Activated naive CD4-positive, alpha-beta T cell treated with anti-CD3 and anti-CD28 coated beads for 36 hours (primary cell): ENCODE measurements around the gene FLAD1. TPM values are rescaled to one million over a fixed set of nuclear protein-coding genes. Genes with fewer than 3 reads are reported as not detected.

Experiments used
- CTCF ChIA-PET: fragments of 350-600 bp; sonication (Branson Sonifier 250); formaldehyde crosslinking; loops from one replicate; lab custom pipeline; 2021; ENCODE audit warnings: antibody characterized with exemption; lab: Charles Lee
- DNase-seq: peaks from one replicate; pipeline ENCODE4 v3.0.0-alpha.2; 2020
- H3K27ac Mint-ChIP-seq: one replicate; pipeline ENCODE4 v1.8.0; 2021; ENCODE audit warnings: mild to moderate bottlenecking, mixed read lengths
- H3K27me3 Mint-ChIP-seq: one replicate; pipeline ENCODE4 v1.8.0; 2021; ENCODE audit warnings: low read depth, mixed read lengths
- H3K36me3 Mint-ChIP-seq: one replicate; pipeline ENCODE4 v1.8.0; 2021; ENCODE audit warnings: low read depth, mixed read lengths
- H3K4me1 Mint-ChIP-seq: one replicate; pipeline ENCODE4 v1.8.0; 2021; ENCODE audit warnings: low read depth, mixed read lengths
- H3K4me3 Mint-ChIP-seq: one replicate; pipeline ENCODE4 v1.8.0; 2021; ENCODE audit warnings: mild to moderate bottlenecking, moderate library complexity, mixed read lengths
- H3K9me3 Mint-ChIP-seq: one replicate; pipeline ENCODE4 v1.8.0; 2021; ENCODE audit warnings: mixed read lengths
- intact Hi-C: fragments of 100-400 bp; cut with micrococcal nuclease; formaldehyde crosslinking; loops from one replicate; pipeline ENCODE4 v1.15.1; 2023
- microRNA-seq: library from miRNA; unstranded; fragments of <30 nt; microRNA quantifications from one replicate; pipeline ENCODE4 v1.2.0, GENCODE V29; 2022; ENCODE audit warnings: borderline microRNAs expressed, borderline replicate concordance
- total RNA-seq, 2 experiments: library from RNA; stranded (reverse); gene quantifications; one replicate each; pipeline ENCODE4 v1.2.3, GENCODE V29; 2021

The FLAD1 gene
- total RNA-seq, 2 experiments from 2014 or later, result 27.2 to 30.0 TPM

DNA sequence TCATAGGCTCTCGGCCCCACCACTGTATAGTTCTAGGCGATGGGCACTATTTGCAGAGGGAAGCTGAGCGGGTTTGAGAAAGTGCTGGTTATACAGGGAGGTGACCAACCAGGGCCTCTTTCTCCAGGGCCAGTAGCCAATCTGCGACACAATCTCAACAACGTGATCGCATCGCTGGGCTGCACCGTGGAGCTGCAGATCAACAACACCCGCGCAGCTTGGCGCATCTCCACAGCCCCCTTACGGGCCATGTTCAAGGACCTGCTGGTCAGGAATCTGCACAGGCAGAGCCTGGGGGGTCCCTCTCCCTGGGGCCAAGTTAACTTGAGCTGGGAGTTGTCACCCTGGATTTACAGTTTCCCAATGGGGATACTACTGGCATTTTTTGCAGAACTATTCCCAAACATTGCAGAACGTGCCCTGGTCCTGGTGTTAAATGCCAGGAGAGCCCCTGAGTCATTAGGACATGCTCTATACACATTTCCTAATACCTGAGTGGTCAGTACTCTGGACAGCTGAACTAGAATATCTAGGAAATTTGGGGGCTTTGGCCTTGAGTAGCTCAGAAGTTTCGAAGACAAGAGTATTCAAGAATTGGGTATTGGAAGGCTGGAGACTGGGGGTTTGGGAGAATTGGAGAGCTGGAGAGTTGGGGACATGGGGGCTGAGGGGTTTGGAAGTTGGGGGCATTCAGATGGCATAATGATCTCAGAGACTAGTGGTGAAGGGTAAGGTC, 57.4 kb downstream of the FLAD1 start:
- intact Hi-C loops, result no loop called here
- Mint-ChIP-seq H3K4me1 (peaks cover 11% of the 10 kb centered on the region), H3K27me3 (no peaks in the 10 kb centered on the region), H3K9me3 (no peaks in the 10 kb centered on the region), H3K36me3 (no peaks in the 10 kb centered on the region), H3K27ac (no peak overlapping the region), H3K4me3 (no peak overlapping the region)
- CTCF ChIA-PET, result interaction anchor here (0.5 to 3.0 kb wide), 7 partner anchors 10 to 584 kb away, joined by 3 to 14 read pairs (median 4); partner anchors contain the start of gene ADAM15
- no peak for DNase-seq

Small RNA genes lying within 50 kb of the gene (microRNA-seq; reads per million reads assigned to microRNA genes)
- gene MIR4258, result not detected

Other genes starting within 250 kb of the FLAD1 start
- gene KCNN3, start 113.1 kb upstream of the FLAD1 start, total RNA-seq, result under 1 TPM; 0.25 to 0.26 TPM
- gene PMVK, start 46.6 kb upstream of the FLAD1 start, total RNA-seq, result 10 to 100 TPM; 29.8 to 30.5 TPM
- gene PBXIP1, start 27.2 kb upstream of the FLAD1 start, total RNA-seq, result 10 to 100 TPM; 55.3 to 55.5 TPM
- 10 to 100 TPM; 35.6 to 36.3 TPM for gene PYGO2, start 21.6 kb upstream of the FLAD1 start, total RNA-seq
- 10 to 100 TPM; 35.5 to 40.8 TPM for gene SHC1, start 12.6 kb upstream of the FLAD1 start, total RNA-seq
- gene CKS1B, start 8.7 kb upstream of the FLAD1 start, total RNA-seq, result 100 to 1,000 TPM; 283 to 291 TPM
- gene LENEP, start 10.2 kb downstream of the FLAD1 start, total RNA-seq, result under 1 TPM; 0.36 to 0.99 TPM
- gene ZBTB7B, start 19.5 kb downstream of the FLAD1 start, total RNA-seq, result 100 to 1,000 TPM in 1 of 2 experiments, 10 to 100 TPM in 1; 90.6 to 101 TPM
- gene DCST2, start 50.4 kb downstream of the FLAD1 start, total RNA-seq, result 1 to 10 TPM; 1.1 to 1.5 TPM
- gene DCST1, start 50.5 kb downstream of the FLAD1 start, total RNA-seq, result not detected
- gene ADAM15, start 68.0 kb downstream of the FLAD1 start, total RNA-seq, result 10 to 100 TPM; 53.8 to 55.8 TPM
- 1 to 10 TPM; 3.3 to 4.5 TPM for gene EFNA4, start 80.4 kb downstream of the FLAD1 start, total RNA-seq
- gene EFNA3, start 95.5 kb downstream of the FLAD1 start, total RNA-seq, result 1 to 10 TPM; 1.3 to 2.5 TPM
- under 1 TPM; 0.26 to 0.32 TPM for gene EFNA1, start 144.5 kb downstream of the FLAD1 start, total RNA-seq
- 10 to 100 TPM; 48.4 to 52.7 TPM for gene SLC50A1, start 152.5 kb downstream of the FLAD1 start, total RNA-seq
- gene DPM3, start 157.2 kb downstream of the FLAD1 start, total RNA-seq, result 10 to 100 TPM; 31.4 to 35.5 TPM
- 100 to 1,000 TPM; 129 to 137 TPM for gene KRTCAP2, start 190.0 kb downstream of the FLAD1 start, total RNA-seq
- gene TRIM46, start 190.5 kb downstream of the FLAD1 start, total RNA-seq, result 1 to 10 TPM; 3.2 to 3.6 TPM
- gene THBS3, start 224.6 kb downstream of the FLAD1 start, total RNA-seq, result 10 to 100 TPM; 15.4 to 15.7 TPM
- 10 to 100 TPM; 46.8 to 47.4 TPM for gene MTX1, start 225.4 kb downstream of the FLAD1 start, total RNA-seq